Endothelial cell of umbilical vein (primary cell): Measurements from ENCODE around the gene KIAA1217. TPM values are rescaled to one million over a fixed set of nuclear protein-coding genes. Genes with fewer than 3 reads are reported as not detected.

Source experiments
- BruUV-seq: library from RNA; stranded (reverse); fragments of 400-500 nt; replicated peaks from 2 replicates; lab custom pipeline; 2021; lab: Mats Ljungman, UMichigan
- CTCF ChIA-PET: fragments of 300-600, 350-600 bp; sonication (Branson Sonifier 250); formaldehyde crosslinking; loops from one replicate; lab custom pipeline; 2021; ENCODE audit warnings: antibody characterized with exemption, inconsistent platforms; lab: Charles Lee
- POLR2A ChIA-PET: fragments of 300-600, 350-600 bp; sonication (Branson Sonifier 250); formaldehyde crosslinking; loops from one replicate; lab custom pipeline; 2021; ENCODE audit warnings: antibody characterized with exemption, inconsistent platforms; lab: Charles Lee
- DNase-seq: peaks from one replicate; pipeline ENCODE4 v3.0.0-alpha.2; 2011; ENCODE audit warnings: low read depth, low spot score
- FAIRE-seq: peaks from 2 replicates; lab custom pipeline; 2011; peaks lifted over from hg19 to GRCh38; lab: Jason Lieb, UNC
- H2AFZ ChIP-seq: 2 replicates; pipeline ENCODE4 v1.6.0; 2012; ENCODE audit warnings: low read depth, low read length, control low read depth, inconsistent platforms
- H3K27ac ChIP-seq: 2 replicates; pipeline ENCODE4 v1.5.1; 2011; ENCODE audit warnings: low read depth, mild to moderate bottlenecking, control low read depth, low read length, moderate library complexity; ENCODE audit not compliant: insufficient read depth
- H3K27me3 ChIP-seq, 2 experiments: 2 replicates each; pipeline versions ENCODE4 v1.6.0 to v1.6.1; 2011; ENCODE audit warnings: low read length in 2 of 2, mixed read lengths in 1 of 2; ENCODE audit not compliant: control insufficient read depth in 2 of 2, insufficient read depth in 2 of 2
- H3K36me3 ChIP-seq, 2 experiments: 2 replicates in 1 of 2; 3 replicates in 1 of 2; pipeline ENCODE4 v1.5.1; 2011; ENCODE audit warnings: low read length in 2 of 2, mild to moderate bottlenecking in 1 of 2, moderate library complexity in 1 of 2; ENCODE audit not compliant: control insufficient read depth in 2 of 2, insufficient read depth in 2 of 2; ENCODE audit errors: extremely low read depth in 1 of 2
- H3K4me1 ChIP-seq: 3 replicates; pipeline ENCODE4 v1.5.1; 2011; ENCODE audit warnings: mild to moderate bottlenecking, low read length; ENCODE audit not compliant: control insufficient read depth, insufficient read depth; ENCODE audit errors: extremely low read depth
- H3K4me2 ChIP-seq: 2 replicates; pipeline ENCODE4 v1.6.1; 2011; ENCODE audit warnings: low read length, control low read depth, mixed read lengths; ENCODE audit not compliant: insufficient read depth
- H3K4me3 ChIP-seq, 3 experiments: fragments of 200-600 bp in 1 of 3; sonication (generic), shearing (Covaris generic) in 1 of 3; replicated peaks in 1 of 3; 2 replicates each; pipeline ENCODE4 v1.5.1; 2011 to 2016; ENCODE audit warnings: control low read depth in 3 of 3, low read length in 3 of 3, mild to moderate bottlenecking in 2 of 3, inconsistent platforms in 1 of 3, low read depth in 1 of 3, moderate library complexity in 1 of 3; ENCODE audit not compliant: insufficient read depth in 1 of 3
- H3K79me2 ChIP-seq: 2 replicates; pipeline ENCODE4 v1.6.0; 2012; ENCODE audit warnings: low read length, inconsistent platforms; ENCODE audit not compliant: control insufficient read depth, insufficient read depth
- H3K9ac ChIP-seq: replicated peaks from 2 replicates; pipeline ENCODE3; 2011; ENCODE audit warnings: low read length, control low read depth; ENCODE audit not compliant: insufficient read depth; ENCODE audit errors: extremely low read depth
- H3K9me1 ChIP-seq: replicated peaks from 3 replicates; pipeline ENCODE4 v1.6.0; 2011; ENCODE audit warnings: mild to moderate bottlenecking, low read length; ENCODE audit not compliant: control insufficient read depth, insufficient read depth; ENCODE audit errors: extremely low read depth
- H3K9me3 ChIP-seq: replicated peaks from 2 replicates; pipeline ENCODE4 v1.5.1; 2012; ENCODE audit warnings: low read length, inconsistent platforms; ENCODE audit not compliant: control insufficient read depth, insufficient read depth
- H4K20me1 ChIP-seq: replicated peaks from 2 replicates; pipeline ENCODE3; 2011; ENCODE audit warnings: mild to moderate bottlenecking, low read length; ENCODE audit not compliant: control insufficient read depth, insufficient read depth; ENCODE audit errors: extremely low read depth
- CTCF ChIP-seq, 2 donors: IDR thresholded peaks; 1 replicate in 1 of 2; 2 replicates in 1 of 2; pipeline ENCODE4 v1.5.1; 2011; ENCODE audit warnings: low read length in 2 of 2, mild to moderate bottlenecking in 2 of 2, moderate library complexity in 2 of 2, control low read depth in 1 of 2, inconsistent platforms in 1 of 2, low read depth in 1 of 2; ENCODE audit not compliant: insufficient read depth in 1 of 2; ENCODE audit errors: extremely low read depth in 1 of 2
- EZH2 ChIP-seq: IDR thresholded peaks from 2 replicates; pipeline ENCODE4 v1.6.1; 2012; ENCODE audit warnings: borderline replicate concordance, low read depth, mild to moderate bottlenecking, moderate library complexity, low read length, inconsistent platforms; ENCODE audit not compliant: severe bottlenecking
- FOS ChIP-seq: IDR thresholded peaks from 2 replicates; pipeline ENCODE4 v1.6.1; 2011; ENCODE audit warnings: mild to moderate bottlenecking, low read length, moderate library complexity, borderline replicate concordance; ENCODE audit not compliant: insufficient read depth
- GATA2 ChIP-seq: IDR thresholded peaks from 2 replicates; pipeline ENCODE4 v1.7.0; 2011; ENCODE audit warnings: low read depth, mild to moderate bottlenecking, moderate library complexity, mixed read lengths, low read length; ENCODE audit not compliant: insufficient read length, insufficient read depth
- JUN ChIP-seq: IDR thresholded peaks from 2 replicates; pipeline ENCODE4 v1.6.1; 2011; ENCODE audit warnings: borderline replicate concordance, low read depth; ENCODE audit not compliant: insufficient read length, insufficient read depth
- MAX ChIP-seq: IDR thresholded peaks from 2 replicates; pipeline ENCODE4 v1.6.1; 2011; ENCODE audit not compliant: insufficient read depth, insufficient read length
- MYC ChIP-seq: IDR thresholded peaks from one replicate; pipeline ENCODE4 v1.6.1; 2011; ENCODE audit warnings: mild to moderate bottlenecking, low read depth, low read length
- POLR2A ChIP-seq: IDR thresholded peaks from 2 replicates; pipeline ENCODE4 v1.6.1; 2012; ENCODE audit warnings: low read depth, mild to moderate bottlenecking, control low read depth, low read length
- POLR2AphosphoS5 ChIP-seq: IDR thresholded peaks from 2 replicates; pipeline ENCODE4 v1.6.1; 2012; ENCODE audit warnings: low read depth, mild to moderate bottlenecking, control low read depth, low read length, moderate library complexity; ENCODE audit not compliant: insufficient read depth
- dilution Hi-C: fragments of 300-500 bp; cut with MboI; formaldehyde crosslinking; loops from one replicate; pipeline ENCODE4 v1.15.0; 2019; ENCODE audit warnings: low sequenced_read_pairs; ENCODE audit not compliant: extremely low pct_ligation_motif_present
- intact Hi-C: fragments of 100-400 bp; cut with micrococcal nuclease; formaldehyde crosslinking; loops from one replicate; pipeline ENCODE4 v1.10.0; 2022
- polyA plus RNA-seq, 4 experiments: library from polyadenylated mRNA; depleted of rRNA in 3 of 4; stranded (reverse) in 3 of 4; unstranded in 1 of 4; fragments of >200 nt; gene quantifications; 2 replicates each; pipeline versions ENCODE4 v1.2.1 to v1.2.3, GENCODE V29; 2011 to 2012; ENCODE audit warnings: missing spikeins in 1 of 4
- total RNA-seq: library from RNA; stranded (reverse); gene quantifications from 2 replicates; pipeline ENCODE4 v1.2.3, GENCODE V29; 2021

KIAA1217 gene
- total and polyA plus RNA-seq, 2 donors (not counting 3 experiments of a cell fraction or from before 2014, with no cell fraction given) = 0.83 to 10.3 TPM

- no peaks in the 10 kb centered on the region for H3K9me1 ChIP-seq
- intact Hi-C loops (loop anchor here (1.0 kb wide), 2 partner anchors 14 to 66 kb away; no protein-coding TSS in a partner anchor), dilution Hi-C loops (no loop called here)
- no peaks in the 10 kb centered on the region for H3K36me3 ChIP-seq
- peak; percentile 43 for DNase-seq
- no peaks in the 10 kb centered on the region for H3K27me3 ChIP-seq
- H3K9me3 ChIP-seq = no peaks in the 10 kb centered on the region
- H2AFZ ChIP-seq = peak overlapping the region; percentile 63
- no peaks in the 10 kb centered on the region for H4K20me1 ChIP-seq
- BruUV-seq = no TSS peak
- ChIA-PET CTCF (no interaction called here), POLR2A (no interaction called here)
- H3K79me2 ChIP-seq = no peaks in the 10 kb centered on the region
- FAIRE-seq = peak; percentile 70
- H3K4me1 ChIP-seq = peaks cover 12% of the 10 kb centered on the region
- peak overlapping the region; percentile 36 for H3K9ac ChIP-seq
- TF ChIP-seq MAX (peak; percentile 75), POLR2AphosphoS5 (no peak)
- peak overlapping the region; percentile 45 for H3K27ac ChIP-seq
- peak overlapping the region in 2 of 3 experiments; percentile 18 to 44 for H3K4me3 ChIP-seq
- peak overlapping the region; percentile 57 for H3K4me2 ChIP-seq
Observed at GRCh38 chr10:24449321-24449740, 240.4 kb downstream of the KIAA1217 start.

- no peaks in the 10 kb centered on the region for H3K9me1 ChIP-seq
- H3K27ac ChIP-seq = no peak overlapping the region
- no peak for TF ChIP-seq POLR2AphosphoS5
- no peak for TF ChIP-seq EZH2
- no peak for TF ChIP-seq FOS
- TF ChIP-seq CTCF (IDR thresholded peaks at IDR 0.05; ENCODE audit: extremely low read depth in 1 of 2, insufficient read depth in 1 of 2, low read depth in 1 of 2, low read length in 2 of 2) = no peak
- TF ChIP-seq JUN = no peak
- TF ChIP-seq MYC = no peak
- no peak for TF ChIP-seq GATA2
- TF ChIP-seq POLR2A = no peak
- TF ChIP-seq MAX = no peak
- H3K27me3 ChIP-seq = no peaks in the 10 kb centered on the region
- POLR2A ChIA-PET = no interaction called here
- dilution Hi-C loops (no loop called here), intact Hi-C loops (loop anchor here (1.0 kb wide), 2 partner anchors 13 to 67 kb away; no protein-coding TSS in a partner anchor)
- BruUV-seq = TSS peak; percentile 11
- H3K36me3 ChIP-seq = no peaks in the 10 kb centered on the region
- H3K4me2 ChIP-seq = peak overlapping the region; percentile 57
- H3K79me2 ChIP-seq = no peaks in the 10 kb centered on the region
- H2AFZ ChIP-seq = peak overlapping the region; percentile 63
- no peaks in the 10 kb centered on the region for H4K20me1 ChIP-seq
- no peak overlapping the region for H3K9ac ChIP-seq
- peak overlapping the region in 1 of 3 experiments; percentile 18 for H3K4me3 ChIP-seq
- CTCF ChIA-PET = no interaction called here
- no peaks in the 10 kb centered on the region for H3K9me3 ChIP-seq
- no peak for FAIRE-seq
- DNase-seq = no peak
- H3K4me1 ChIP-seq = peaks cover 12% of the 10 kb centered on the region
Observed at GRCh38 chr10:24449769-24450310, 240.9 kb downstream of the KIAA1217 start.
